ENCODE measurements around the gene GPANK1.

The GPANK1 gene

DNA sequence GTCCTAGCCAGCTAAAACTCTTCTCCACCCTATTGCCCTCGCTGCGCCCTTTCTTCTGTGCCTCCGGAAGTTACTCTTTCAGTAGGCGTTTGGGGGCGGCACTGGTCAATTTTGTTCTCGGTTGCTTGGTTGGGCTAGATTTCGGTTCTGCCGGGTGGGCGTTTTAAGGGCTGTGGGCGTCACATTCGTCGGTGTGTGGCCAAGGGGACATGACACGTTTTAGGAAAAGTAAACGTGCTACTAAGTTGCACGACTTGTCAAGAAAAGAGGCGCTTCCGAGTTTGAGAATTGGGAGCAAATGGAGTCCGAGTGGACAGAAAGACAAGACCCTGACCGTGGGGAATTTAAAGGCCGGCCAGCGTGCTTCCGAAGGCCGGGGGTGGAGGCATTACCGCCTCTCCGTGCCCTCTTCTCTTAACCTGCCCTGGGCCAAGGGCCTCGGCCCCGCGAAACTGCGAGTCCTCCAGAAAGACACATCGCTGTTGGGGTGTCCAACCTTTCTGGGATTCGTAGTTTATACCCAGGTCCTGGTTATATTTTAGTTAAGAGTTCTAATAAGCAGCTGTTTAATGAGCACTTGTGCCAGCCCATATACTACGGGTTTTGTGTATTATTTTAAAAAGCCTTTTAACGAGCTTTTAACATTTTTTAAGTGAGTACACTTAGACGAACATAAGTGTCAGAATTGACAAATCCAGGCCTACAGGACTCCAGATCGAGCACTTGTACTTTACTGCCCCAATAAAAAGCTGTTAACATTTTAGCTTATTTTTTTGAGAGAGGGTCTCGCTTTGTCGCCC is 11.7 kb downstream of the GPANK1 start:
- TF ChIP-seq, protein P1, sequence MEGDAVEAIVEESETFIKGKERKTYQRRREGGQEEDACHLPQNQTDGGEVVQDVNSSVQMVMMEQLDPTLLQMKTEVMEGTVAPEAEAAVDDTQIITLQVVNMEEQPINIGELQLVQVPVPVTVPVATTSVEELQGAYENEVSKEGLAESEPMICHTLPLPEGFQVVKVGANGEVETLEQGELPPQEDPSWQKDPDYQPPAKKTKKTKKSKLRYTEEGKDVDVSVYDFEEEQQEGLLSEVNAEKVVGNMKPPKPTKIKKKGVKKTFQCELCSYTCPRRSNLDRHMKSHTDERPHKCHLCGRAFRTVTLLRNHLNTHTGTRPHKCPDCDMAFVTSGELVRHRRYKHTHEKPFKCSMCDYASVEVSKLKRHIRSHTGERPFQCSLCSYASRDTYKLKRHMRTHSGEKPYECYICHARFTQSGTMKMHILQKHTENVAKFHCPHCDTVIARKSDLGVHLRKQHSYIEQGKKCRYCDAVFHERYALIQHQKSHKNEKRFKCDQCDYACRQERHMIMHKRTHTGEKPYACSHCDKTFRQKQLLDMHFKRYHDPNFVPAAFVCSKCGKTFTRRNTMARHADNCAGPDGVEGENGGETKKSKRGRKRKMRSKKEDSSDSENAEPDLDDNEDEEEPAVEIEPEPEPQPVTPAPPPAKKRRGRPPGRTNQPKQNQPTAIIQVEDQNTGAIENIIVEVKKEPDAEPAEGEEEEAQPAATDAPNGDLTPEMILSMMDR (conservative IDR thresholded peaks at IDR 0.05; ENCODE audit: low read depth, low read length), result peak; percentile 32
- no peak for DNase-seq (ENCODE audit: low read depth)
- peak overlapping the region; percentile 89 for H3K4me3 ChIP-seq (ENCODE audit: low read depth, low read length)

- peak; percentile 79 for DNase-seq (ENCODE audit: low read depth)
- TF ChIP-seq, protein P1 (conservative IDR thresholded peaks at IDR 0.05; ENCODE audit: low read depth, low read length), result no peak
- peak overlapping the region; percentile 89 for H3K4me3 ChIP-seq (ENCODE audit: low read depth, low read length)
These were observed 13.1 kb downstream of the GPANK1 start for GRCh38 chr6:31651602-31652191.

DNA sequence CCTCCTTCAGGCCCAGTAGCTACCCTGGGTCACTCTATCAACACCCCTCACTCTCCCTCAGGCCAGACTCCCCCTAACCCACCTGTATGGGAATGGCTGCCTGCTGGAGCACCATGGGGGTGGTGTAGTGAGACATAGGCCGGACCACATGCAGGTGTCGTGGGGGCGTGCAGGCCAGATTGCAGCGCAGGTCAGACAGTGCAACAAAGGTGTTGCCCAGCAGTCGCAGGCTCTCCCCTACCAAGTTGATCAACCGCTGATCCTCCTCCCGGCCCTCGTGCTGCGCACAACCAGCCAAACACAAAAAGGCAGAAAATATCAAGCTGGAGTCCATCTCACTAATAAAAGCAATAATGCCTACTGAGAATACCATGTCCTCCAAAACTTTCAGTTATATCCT is 19.5 kb downstream of the GPANK1 start:
- DNase-seq (ENCODE audit: low read depth), result no peak
- no peak overlapping the region for H3K4me3 ChIP-seq (ENCODE audit: low read depth, low read length)

GRCh38 chr6:31643818-31644454 is 20.9 kb downstream of the GPANK1 start:
- no peak for DNase-seq (ENCODE audit: low read depth)
- TF ChIP-seq, protein P1 (conservative IDR thresholded peaks at IDR 0.05; ENCODE audit: low read depth, low read length), result no peak
- no peak overlapping the region for H3K4me3 ChIP-seq (ENCODE audit: low read depth, low read length)

More for the DNA sequence above, 19.5 kb downstream of the GPANK1 start:
- TF ChIP-seq, protein P1 (conservative IDR thresholded peaks at IDR 0.05; ENCODE audit: low read depth, low read length), result no peak

GRCh38 chr6:31642798-31643570 is 21.8 kb downstream of the GPANK1 start:
- DNase-seq (ENCODE audit: low read depth), result no peak
- no peak overlapping the region for H3K4me3 ChIP-seq (ENCODE audit: low read depth, low read length)
- TF ChIP-seq, protein P1 (conservative IDR thresholded peaks at IDR 0.05; ENCODE audit: low read depth, low read length), result no peak

GRCh38 chr6:31641370-31641769 is 23.4 kb downstream of the GPANK1 start:
- DNase-seq (ENCODE audit: low read depth), result no peak
- no peak overlapping the region for H3K4me3 ChIP-seq (ENCODE audit: low read depth, low read length)
- TF ChIP-seq, protein P1 (conservative IDR thresholded peaks at IDR 0.05; ENCODE audit: low read depth, low read length), result no peak

Data from choroid plexus epithelial cell (primary cell).